Measurements from ENCODE around the gene NPPB. TPM values are rescaled to one million over a fixed set of nuclear protein-coding genes. Genes with fewer than 3 reads are reported as not detected.
A peak's percentile ranks its signal among the peaks of the same experiment; 100 is the strongest.

Gene NPPB
- total and polyA plus RNA-seq, 9 of the 15 experiments (the other 6 are each of a cell fraction or from before 2014, with no cell fraction given) = not detected

GRCh38 chr1:11858968-11859871, 475 bp upstream of the NPPB start (continued):
- TF ChIP-seq PATZ1 (CRISPR knock-in tag; IDR thresholded peaks at IDR 0.05; ENCODE audit: borderline replicate concordance) (no peak), SLC30A9 (CRISPR knock-in tag; IDR thresholded peaks at IDR 0.05) (no peak), ZNF3 (CRISPR knock-in tag; IDR thresholded peaks at IDR 0.05) (no peak), ZNF507 (tag; conservative IDR thresholded peaks at IDR 0.05) (no peak), GTF2A2 (tag; IDR thresholded peaks at IDR 0.05) (no peak), NCOA2 (IDR thresholded peaks at IDR 0.05; ENCODE audit: partially characterized antibody in 2 of 2) (no peak), PKNOX1 (IDR thresholded peaks at IDR 0.05) (no peak), TBL1XR1 (IDR thresholded peaks at IDR 0.05; ENCODE audit: low read length in 2 of 2) (no peak), KAT7 (CRISPR knock-in tag; IDR thresholded peaks at IDR 0.05; ENCODE audit: borderline replicate concordance) (peak; percentile 94; the same call in 1 of the 2 replicates), ZNF696 (CRISPR knock-in tag; conservative IDR thresholded peaks at IDR 0.05) (no peak), ZNF75A (CRISPR knock-in tag; IDR thresholded peaks at IDR 0.05) (no peak), MAFK (IDR thresholded peaks at IDR 0.05; ENCODE audit: low read length) (no peak), BCLAF1 (IDR thresholded peaks at IDR 0.05; ENCODE audit: borderline replicate concordance in 1 of 2, control insufficient read depth in 1 of 2, low read depth in 2 of 2, low read length in 1 of 2) (no peak), KHSRP (IDR thresholded peaks at IDR 0.05) (no peak), IFI16 (CRISPR knock-in tag; IDR thresholded peaks at IDR 0.05) (no peak), ETV6 (IDR thresholded peaks at IDR 0.05; ENCODE audit: borderline replicate concordance in 1 of 2, low read depth in 2 of 2, low read length in 1 of 2) (no peak), ETV6 (CRISPR knock-in tag; IDR thresholded peaks at IDR 0.05; ENCODE audit: borderline replicate concordance) (0 out of 2 replicates have a peak, but pooled peaks have one; percentile 88), POLR2A (conservative IDR thresholded peaks at IDR 0.05) (no peak), MCM3 (IDR thresholded peaks at IDR 0.05) (no peak), CREB5 (CRISPR knock-in tag; IDR thresholded peaks at IDR 0.05) (no peak), NFRKB (IDR thresholded peaks at IDR 0.05; ENCODE audit: low read depth) (no peak), LEF1 (IDR thresholded peaks at IDR 0.05) (no peak)

Data from K562 (cell line).